HG03520 (cell line): Measurements from ENCODE around the gene EHD1.

Source experiments
- ATAC-seq: cut with Tn5 transposase; IDR thresholded peaks from one replicate; pipeline ENCODE4 v1.9.1; 2021; ENCODE audit warnings: mild to moderate bottlenecking, moderate library complexity; ENCODE audit not compliant: unreplicated experiment

EHD1 gene

GRCh38 chr11:64845129-64845775 is 33.2 kb downstream of the EHD1 start:
- ATAC-seq = no peak

- ATAC-seq = no peak
Measured at GRCh38 chr11:64844330-64845128, 33.9 kb downstream of the EHD1 start, which contains the start of gene CDC42BPG. TSS of gene CDC42BPG (minus strand) at chr11:64844653. CDS start at chr11:64844569, 84 bp downstream.

GRCh38 chr11:64843686-64844329 is 34.6 kb downstream of the EHD1 start:
- ATAC-seq = no peak

- ATAC-seq = no peak
Measured at GRCh38 chr11:64842851-64843685, 35.4 kb downstream of the EHD1 start.

GRCh38 chr11:64842366-64842759 is 36.1 kb downstream of the EHD1 start:
- no peak for ATAC-seq

- ATAC-seq = no peak
Measured at GRCh38 chr11:64841592-64842365, 36.6 kb downstream of the EHD1 start.

- ATAC-seq = no peak
Measured at GRCh38 chr11:64839887-64840782, 38.3 kb downstream of the EHD1 start.

- no peak for ATAC-seq
Measured at GRCh38 chr11:64839335-64839734, 39.1 kb downstream of the EHD1 start.

GRCh38 chr11:64838600-64839334 is 39.7 kb downstream of the EHD1 start:
- ATAC-seq = no peak

GRCh38 chr11:64837887-64838351 is 40.5 kb downstream of the EHD1 start:
- no peak for ATAC-seq

GRCh38 chr11:64836448-64837072 is 41.9 kb downstream of the EHD1 start:
- no peak for ATAC-seq

GRCh38 chr11:64835616-64836447 is 42.6 kb downstream of the EHD1 start:
- no peak for ATAC-seq

- no peak for ATAC-seq
Measured at GRCh38 chr11:64834723-64835615, 43.5 kb downstream of the EHD1 start.

- no peak for ATAC-seq
Measured at GRCh38 chr11:64834031-64834722, 44.2 kb downstream of the EHD1 start.

- ATAC-seq = no peak
Measured at GRCh38 chr11:64833509-64833908, 44.9 kb downstream of the EHD1 start.

GRCh38 chr11:64833198-64833502 is 45.3 kb downstream of the EHD1 start:
- no peak for ATAC-seq
